Smooth muscle cell (in vitro differentiated cells): ENCODE measurements around the gene PLA2G6. TPM values are rescaled to one million over a fixed set of nuclear protein-coding genes. Genes with fewer than 3 reads are reported as not detected.
"Not testable (repeated sequence)": the region's sequence is repeated elsewhere in the genome, so short reads cannot be mapped to it uniquely, and the experiment has no call there.

Source experiments
- DNase-seq: peaks from one replicate; lab custom pipeline; 2025; ENCODE audit not compliant: unreplicated experiment; lab: John Stamatoyannopoulos, UW
- H2AFZ ChIP-seq: fragments of 200-600 bp; sonication (generic); 2 replicates; pipeline ENCODE4 v1.6.0; 2016; ENCODE audit warnings: antibody characterized with exemption, low read depth, mild to moderate bottlenecking
- H3F3A ChIP-seq: fragments of 200-600 bp; sonication (generic); 2 replicates; pipeline ENCODE4 v1.6.0; 2017; ENCODE audit warnings: antibody characterized with exemption, low read depth
- H3K27ac ChIP-seq: fragments of 200-600 bp; sonication (generic); 2 replicates; pipeline ENCODE4 v1.5.1; 2016; ENCODE audit warnings: low read depth, mild to moderate bottlenecking
- H3K27me3 ChIP-seq: fragments of 200-600 bp; sonication (generic); 2 replicates; pipeline ENCODE4 v1.6.1; 2016; ENCODE audit warnings: low read depth, mild to moderate bottlenecking
- H3K36me3 ChIP-seq: fragments of 200-600 bp; sonication (generic); 2 replicates; pipeline ENCODE4 v1.5.1; 2016; ENCODE audit warnings: low read depth
- H3K4me1 ChIP-seq: fragments of 200-600 bp; sonication (generic); 2 replicates; pipeline ENCODE4 v1.5.1; 2016; ENCODE audit warnings: low read depth
- H3K4me2 ChIP-seq: fragments of 200-600 bp; sonication (generic); 2 replicates; pipeline ENCODE4 v1.6.0; 2016; ENCODE audit warnings: mild to moderate bottlenecking
- H3K4me3 ChIP-seq: fragments of 200-600 bp; sonication (generic); 2 replicates; pipeline ENCODE4 v1.5.1; 2016; ENCODE audit warnings: mild to moderate bottlenecking
- H3K79me2 ChIP-seq: fragments of 200-600 bp; sonication (generic); 2 replicates; pipeline ENCODE4 v1.6.0; 2016; ENCODE audit warnings: low read depth, mild to moderate bottlenecking
- H3K9ac ChIP-seq: fragments of 200-600 bp; sonication (generic); 2 replicates; pipeline ENCODE4 v1.6.0; 2016; ENCODE audit warnings: low read depth
- H3K9me3 ChIP-seq: fragments of 200-600 bp; sonication (generic); replicated peaks from 2 replicates; pipeline ENCODE4 v1.5.1; 2016; ENCODE audit warnings: low read depth
- H4K20me1 ChIP-seq: fragments of 200-600 bp; sonication (generic); 2 replicates; pipeline ENCODE4 v1.6.0; 2016; ENCODE audit warnings: low read depth
- CTCF ChIP-seq: fragments of 200-600 bp; sonication (generic); IDR thresholded peaks from 2 replicates; pipeline ENCODE4 v1.5.1; 2017; ENCODE audit warnings: borderline replicate concordance, mild to moderate bottlenecking, antibody characterized with exemption; ENCODE audit not compliant: insufficient read depth, poor library complexity, severe bottlenecking
- WGBS: methylation state at CpG from one replicate; pipeline ENCODE4 v1.1.7; 2016; ENCODE audit warnings: low lambda C conversion rate; 5-methylcytosine and 5-hydroxymethylcytosine counted together
- polyA plus RNA-seq: library from polyadenylated mRNA; unstranded; fragments of >200 nt; fragmentation: Nextera tagmentation; extraction: Ambion mirVana; gene quantifications from 2 replicates; pipeline ENCODE4 v1.2.1, GENCODE V29; 2016
- total RNA-seq: library from RNA; depleted of rRNA; stranded (reverse); fragments of >200 nt; gene quantifications from 2 replicates; pipeline ENCODE4 v1.2.3, GENCODE V29; 2014

PLA2G6 gene
- total and polyA plus RNA-seq, 2 experiments from 2014 or later = 6.1 to 8.9 TPM

GRCh38 chr22:38122616-38123015 is 59.0 kb downstream of the PLA2G6 start:
- no peak for DNase-seq
- Histone ChIP-seq H3K36me3 (no peaks in the 10 kb centered on the region), H4K20me1 (no peaks in the 10 kb centered on the region), H3K27ac (no peak overlapping the region), H3K4me3 (no peak overlapping the region), H3K27me3 (no peaks in the 10 kb centered on the region), H3K4me2 (no peak overlapping the region), H3K9me3 (no peaks in the 10 kb centered on the region), H2AFZ (no peak overlapping the region), H3F3A (no peaks in the 10 kb centered on the region), H3K4me1 (no peaks in the 10 kb centered on the region), H3K9ac (no peak overlapping the region), H3K79me2 (no peaks in the 10 kb centered on the region)
- 77% methylated on average over 5 of the region's 6 CpGs for WGBS
- no peak for TF ChIP-seq CTCF

- no peak for DNase-seq
- no peaks in the 10 kb centered on the region for H3K27me3 ChIP-seq
- H2AFZ ChIP-seq = no peak overlapping the region
- no peaks in the 10 kb centered on the region for H3K36me3 ChIP-seq
- 94% methylated on average over 28 of the region's 28 CpGs for WGBS
- no peak overlapping the region for H3K27ac ChIP-seq
- H3K4me1 ChIP-seq = no peaks in the 10 kb centered on the region
- H3K9ac ChIP-seq = no peak overlapping the region
- H3F3A ChIP-seq = no peaks in the 10 kb centered on the region
- H3K4me2 ChIP-seq = no peak overlapping the region
- H3K4me3 ChIP-seq = no peak overlapping the region
- no peak for TF ChIP-seq CTCF
- H3K9me3 ChIP-seq = no peaks in the 10 kb centered on the region
- no peaks in the 10 kb centered on the region for H3K79me2 ChIP-seq
- H4K20me1 ChIP-seq = no peaks in the 10 kb centered on the region
Observed at GRCh38 chr22:38120359-38121110, 61.1 kb downstream of the PLA2G6 start.

GRCh38 chr22:38118747-38119146 is 62.9 kb downstream of the PLA2G6 start:
- H3K9me3 ChIP-seq, H3K27ac ChIP-seq, H3K79me2 ChIP-seq, H3K27me3 ChIP-seq, H3K4me2 ChIP-seq, H3K9ac ChIP-seq, H3K36me3 ChIP-seq, H2AFZ ChIP-seq, H4K20me1 ChIP-seq, DNase-seq, H3F3A ChIP-seq, H3K4me1 ChIP-seq, H3K4me3 ChIP-seq: not testable (repeated sequence)
- WGBS = 95% methylated on average over 2 of the region's 2 CpGs

DNA sequence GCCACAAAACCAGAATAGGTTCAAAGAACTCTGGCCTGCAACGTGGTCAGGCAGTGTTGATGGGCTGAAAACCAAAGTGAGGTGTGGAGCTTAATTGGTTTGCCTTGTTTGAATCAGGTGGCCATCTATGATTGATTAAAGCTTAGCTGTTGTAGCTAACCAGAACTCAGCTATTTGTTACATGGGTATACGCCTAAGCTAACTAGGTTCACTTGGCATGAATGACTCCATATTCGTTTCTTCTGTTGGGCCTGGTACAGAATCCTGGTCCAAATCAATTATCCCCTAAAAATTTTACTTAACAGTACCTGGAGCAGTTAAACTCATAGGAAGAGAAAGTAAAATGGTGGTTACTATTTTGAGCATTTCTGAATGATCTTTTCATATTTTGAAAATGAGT is 63.4 kb downstream of the PLA2G6 start:
- TF ChIP-seq CTCF = no peak
- Histone ChIP-seq H3K9ac (no peak overlapping the region), H3K27me3 (no peaks in the 10 kb centered on the region), H3K79me2 (no peaks in the 10 kb centered on the region), H3K36me3 (no peaks in the 10 kb centered on the region), H2AFZ (no peak overlapping the region), H4K20me1 (no peaks in the 10 kb centered on the region), H3F3A (no peaks in the 10 kb centered on the region), H3K4me2 (no peak overlapping the region), H3K27ac (no peak overlapping the region), H3K9me3 (no peaks in the 10 kb centered on the region), H3K4me1 (no peaks in the 10 kb centered on the region), H3K4me3 (no peak overlapping the region)
- DNase-seq = no peak
- 90% methylated on average over 3 of the region's 3 CpGs for WGBS

GRCh38 chr22:38117556-38117955 is 64.1 kb downstream of the PLA2G6 start:
- H2AFZ ChIP-seq, H3K4me3 ChIP-seq, H3K4me1 ChIP-seq, H3K9ac ChIP-seq, H3K36me3 ChIP-seq, H4K20me1 ChIP-seq, H3K9me3 ChIP-seq, H3K27me3 ChIP-seq, DNase-seq, H3K27ac ChIP-seq, H3K79me2 ChIP-seq, H3K4me2 ChIP-seq, H3F3A ChIP-seq: not testable (repeated sequence)
- 98% methylated on average over 10 of the region's 10 CpGs for WGBS
